Thymus (tissue), 11 donors: Measurements from ENCODE around the gene MAPK12. TPM values are rescaled to one million over a fixed set of nuclear protein-coding genes. Genes with fewer than 3 reads are reported as not detected.
A peak's percentile ranks its signal among the peaks of the same experiment; 100 is the strongest.

ENCODE experiments used
- DNase-seq, 9 donors: peaks; one replicate each; pipeline ENCODE4 v3.0.0-alpha.2; 2013; ENCODE audit warnings: low spot score in 9 of 9, low read depth in 6 of 9, missing footprints in 1 of 9
- H3K27ac ChIP-seq, 2 donors: one replicate each; pipeline ENCODE4 v1.5.1; 2013; ENCODE audit warnings: control low read depth in 1 of 2, low read depth in 1 of 2, low read length in 1 of 2, mild to moderate bottlenecking in 1 of 2, moderate library complexity in 1 of 2
- H3K27me3 ChIP-seq, 2 donors: one replicate each; pipeline ENCODE4 v1.5.1; 2013; ENCODE audit warnings: low read length in 1 of 2; ENCODE audit not compliant: control insufficient read depth in 2 of 2, insufficient read depth in 1 of 2
- H3K36me3 ChIP-seq, 2 donors: one replicate each; pipeline ENCODE4 v1.5.1; 2013; ENCODE audit warnings: low read length in 1 of 2, mild to moderate bottlenecking in 1 of 2, moderate library complexity in 1 of 2; ENCODE audit not compliant: control insufficient read depth in 2 of 2, insufficient read depth in 2 of 2
- H3K4me1 ChIP-seq, 2 donors: one replicate each; pipeline ENCODE4 v1.5.1; 2013; ENCODE audit warnings: low read length in 2 of 2; ENCODE audit not compliant: control insufficient read depth in 2 of 2, insufficient read depth in 2 of 2
- H3K4me3 ChIP-seq, 2 donors: one replicate each; pipeline ENCODE4 v1.5.1; 2013; ENCODE audit warnings: low read length in 2 of 2, control low read depth in 1 of 2, mild to moderate bottlenecking in 1 of 2
- H3K9me3 ChIP-seq, 2 donors: one replicate each; pipeline ENCODE4 v1.5.1; 2013; ENCODE audit warnings: low read length in 1 of 2, mild to moderate bottlenecking in 1 of 2; ENCODE audit not compliant: control insufficient read depth in 2 of 2, insufficient read depth in 1 of 2
- WGBS: extraction: QIAGEN DNeasy Blood & Tissue Kit; methylation state at CpG from one replicate; pipeline ENCODE4 v1.1.7; 2013; 5-methylcytosine and 5-hydroxymethylcytosine counted together
- polyA plus RNA-seq: library from polyadenylated mRNA; stranded (reverse); fragments of 200-250 nt; gene quantifications from one replicate; pipeline ENCODE4 v1.2.3, GENCODE V29; 2013
- total RNA-seq: library from RNA; stranded (reverse); fragments of 120-200 nt; gene quantifications from one replicate; pipeline ENCODE4 v1.2.4, GENCODE V29; 2013
- donor health status: healthy.

The MAPK12 gene
- total and polyA plus RNA-seq, 2 donors, result 2.2 to 8.2 TPM

- Histone ChIP-seq H3K36me3 (no peaks in the 10 kb centered on the region), H3K27me3 (peaks cover 56 to 64% of the 10 kb centered on the region in 2 donors), H3K27ac (no peak overlapping the region), H3K4me3 (peak overlapping the region in 1 of 2 donors; percentile 44), H3K4me1 (peaks cover 6 to 25% of the 10 kb centered on the region in 2 donors), H3K9me3 (peaks cover 5 to 14% of the 10 kb centered on the region in 2 donors)
- no peak for DNase-seq
- 58% methylated on average over 26 of the region's 26 CpGs for WGBS
These were observed 10.7 kb upstream of the MAPK12 start for GRCh38 chr22:50272044-50272802.

- Histone ChIP-seq H3K9me3 (peaks cover 5 to 20% of the 10 kb centered on the region in 2 donors), H3K4me3 (peak overlapping the region in 1 of 2 donors; percentile 44), H3K36me3 (no peaks in the 10 kb centered on the region), H3K4me1 (peaks cover 6 to 25% of the 10 kb centered on the region in 2 donors), H3K27ac (no peak overlapping the region), H3K27me3 (peaks cover 59 to 71% of the 10 kb centered on the region in 2 donors)
- WGBS, result 1% methylated on average over 45 of the region's 45 CpGs
- DNase-seq, result peak in 1 of 9 donors; percentile 37
These were observed 10.1 kb upstream of the MAPK12 start for GRCh38 chr22:50271519-50271970.

- no peaks in the 10 kb centered on the region for H3K36me3 ChIP-seq
- H3K4me1 ChIP-seq, result peaks cover 6 to 25% of the 10 kb centered on the region in 2 donors
- no peak overlapping the region for H3K27ac ChIP-seq
- peaks cover 59 to 78% of the 10 kb centered on the region in 2 donors for H3K27me3 ChIP-seq
- DNase-seq, result peak in 2 of 9 donors; percentile 58 to 62
- WGBS, result 2% methylated on average over 53 of the region's 53 CpGs
- peak overlapping the region; percentile 24 to 62 for H3K4me3 ChIP-seq
- H3K9me3 ChIP-seq, result peaks cover 4 to 12% of the 10 kb centered on the region in 2 donors
These were observed 9.3 kb upstream of the MAPK12 start for GRCh38 chr22:50270666-50271394.

GRCh38 chr22:50269970-50270665 lies 8.6 kb upstream of the MAPK12 start, which contains the start of gene MAPK11:
MAPK11 (minus strand) TSS chr22:50270380; CDS start chr22:50270292, 88 bp downstream.
- H3K4me1 ChIP-seq, result peaks cover 6 to 25% of the 10 kb centered on the region in 2 donors
- no peaks in the 10 kb centered on the region for H3K36me3 ChIP-seq
- under 1% methylated on average over 92 of the region's 92 CpGs for WGBS
- H3K9me3 ChIP-seq, result peaks cover 4 to 11% of the 10 kb centered on the region in 2 donors
- peak in 2 of 9 donors; percentile 47 to 69 for DNase-seq
- H3K4me3 ChIP-seq, result peak within 1 kb of the TSS; percentile 24 to 62
- H3K27me3 ChIP-seq, result peaks cover 59 to 84% of the 10 kb centered on the region in 2 donors
- H3K27ac ChIP-seq, result no peak within 1 kb of the TSS

- 5% methylated on average over 18 of the region's 18 CpGs for WGBS
- peaks cover 4 to 11% of the 10 kb centered on the region in 2 donors for H3K9me3 ChIP-seq
- peaks cover 59 to 90% of the 10 kb centered on the region in 2 donors for H3K27me3 ChIP-seq
- DNase-seq, result no peak
- H3K4me1 ChIP-seq, result peaks cover 6 to 25% of the 10 kb centered on the region in 2 donors
- H3K27ac ChIP-seq, result no peak overlapping the region
- H3K36me3 ChIP-seq, result no peaks in the 10 kb centered on the region
- peak overlapping the region; percentile 22 to 62 for H3K4me3 ChIP-seq
These were observed 8.1 kb upstream of the MAPK12 start for GRCh38 chr22:50269573-50269969.

GRCh38 chr22:50268655-50269113 lies 7.2 kb upstream of the MAPK12 start:
- H3K36me3 ChIP-seq, result no peaks in the 10 kb centered on the region
- H3K27me3 ChIP-seq, result peaks cover 61 to 92% of the 10 kb centered on the region in 2 donors
- peaks cover 6 to 25% of the 10 kb centered on the region in 2 donors for H3K4me1 ChIP-seq
- H3K4me3 ChIP-seq, result no peak overlapping the region
- WGBS, result 90% methylated on average over 9 of the region's 9 CpGs
- peaks cover 4 to 11% of the 10 kb centered on the region in 2 donors for H3K9me3 ChIP-seq
- no peak overlapping the region for H3K27ac ChIP-seq
- no peak for DNase-seq

- Histone ChIP-seq H3K4me3 (no peak overlapping the region), H3K4me1 (peaks cover 6 to 25% of the 10 kb centered on the region in 2 donors), H3K9me3 (peaks cover 4 to 11% of the 10 kb centered on the region in 2 donors), H3K27ac (no peak overlapping the region), H3K27me3 (peaks cover 67 to 98% of the 10 kb centered on the region in 2 donors), H3K36me3 (no peaks in the 10 kb centered on the region)
- peak in 1 of 9 donors; percentile 46 for DNase-seq
- 30% methylated on average over 75 of the region's 75 CpGs for WGBS
These were observed 6.3 kb upstream of the MAPK12 start for GRCh38 chr22:50267591-50268390.

GRCh38 chr22:50266994-50267393 lies 5.5 kb upstream of the MAPK12 start:
- H3K36me3 ChIP-seq, result no peaks in the 10 kb centered on the region
- H3K27ac ChIP-seq, result no peak overlapping the region
- H3K4me3 ChIP-seq, result no peak overlapping the region
- 91% methylated on average over 37 of the region's 37 CpGs for WGBS
- peaks cover 67 to 98% of the 10 kb centered on the region in 2 donors for H3K27me3 ChIP-seq
- peaks cover 6 to 24% of the 10 kb centered on the region in 2 donors for H3K4me1 ChIP-seq
- no peak for DNase-seq
- H3K9me3 ChIP-seq, result peaks cover 4 to 11% of the 10 kb centered on the region in 2 donors
